ENCODE measurements around the gene MED16. TPM values are rescaled to one million over a fixed set of nuclear protein-coding genes. Genes with fewer than 3 reads are reported as not detected.

Gene MED16
- total and polyA plus RNA-seq, 2 of the 13 experiments (the other 11 are each of a cell fraction or from before 2014, with no cell fraction given): 13.3 to 14.8 TPM

DNA sequence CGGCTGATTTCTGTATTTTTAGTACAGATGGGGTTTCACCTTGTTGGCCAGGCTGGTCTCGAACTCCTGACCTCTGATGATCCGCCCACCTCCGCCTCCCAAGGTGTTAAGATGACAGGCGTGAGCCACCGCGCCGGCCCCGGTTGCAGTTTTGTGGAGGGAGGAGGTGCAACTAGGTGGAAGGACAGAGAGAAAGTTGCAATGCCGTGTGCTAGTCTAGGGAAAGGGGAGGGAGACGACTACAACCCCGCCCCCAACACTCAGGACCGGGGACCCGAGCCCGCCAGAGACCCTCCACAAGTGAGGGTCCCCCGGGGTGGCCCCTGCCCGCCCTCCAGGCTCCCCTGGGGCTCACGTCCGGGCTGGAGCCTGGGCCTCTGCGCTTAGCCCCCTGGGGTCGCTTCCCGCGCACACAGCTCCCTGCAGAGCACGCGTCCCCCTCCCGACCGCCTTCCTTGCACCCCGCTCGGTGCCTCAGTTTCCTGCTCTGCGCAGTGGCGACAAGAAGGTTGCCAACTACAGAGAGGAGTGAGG is 31.6 kb upstream of the MED16 start (continued):
- no peak; the same call in 1 of the 2 replicates for TF ChIP-seq ZIK1 (CRISPR knock-in tag; IDR thresholded peaks at IDR 0.05; ENCODE audit: borderline replicate concordance, low read depth)

DNA sequence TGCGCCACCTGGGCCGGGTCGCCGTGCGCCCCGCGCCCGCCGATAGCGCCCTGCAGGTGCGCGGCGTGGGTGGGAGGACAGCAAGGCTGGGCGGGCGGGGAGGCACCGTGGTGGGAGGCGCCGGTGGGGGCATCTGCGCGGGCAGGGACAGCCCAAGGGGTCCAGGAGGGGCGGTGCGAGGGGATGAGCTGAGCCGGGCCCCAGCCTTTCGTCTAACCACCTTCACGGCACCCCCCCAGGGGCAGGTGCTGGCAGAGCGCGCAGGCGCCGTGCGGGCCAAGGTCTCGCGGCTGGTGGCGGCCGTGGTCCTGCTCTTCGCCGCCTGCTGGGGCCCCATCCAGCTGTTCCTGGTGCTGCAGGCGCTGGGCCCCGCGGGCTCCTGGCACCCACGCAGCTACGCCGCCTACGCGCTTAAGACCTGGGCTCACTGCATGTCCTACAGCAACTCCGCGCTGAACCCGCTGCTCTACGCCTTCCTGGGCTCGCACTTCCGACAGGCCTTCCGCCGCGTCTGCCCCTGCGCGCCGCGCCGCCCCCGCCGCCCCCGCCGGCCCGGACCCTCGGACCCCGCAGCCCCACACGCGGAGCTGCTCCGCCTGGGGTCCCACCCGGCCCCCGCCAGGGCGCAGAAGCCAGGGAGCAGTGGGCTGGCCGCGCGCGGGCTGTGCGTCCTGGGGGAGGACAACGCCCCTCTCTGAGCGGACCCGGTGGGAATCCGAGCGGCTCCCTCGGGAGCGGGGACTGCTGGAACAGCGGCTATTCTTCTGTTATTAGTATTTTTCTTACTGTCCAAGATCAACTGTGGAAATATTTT is 27.3 kb upstream of the MED16 start:
- Histone ChIP-seq H3K9me3 (ENCODE audit: low read length) (no peaks in the 10 kb centered on the region), H3K36me3 (replicated peaks in 1 of 2; ENCODE audit: control insufficient read depth in 1 of 2, insufficient read depth in 2 of 2, low read length in 2 of 2) (no peaks in the 10 kb centered on the region; a peak in 1 of 5 replicates), H3K4me2 (ENCODE audit: low read depth, low read length) (no peak overlapping the region), H3K27me3 (ENCODE audit: control insufficient read depth in 1 of 2, insufficient read depth in 2 of 2, low read length in 2 of 2) (no peaks in the 10 kb centered on the region), H3K27ac (ENCODE audit: extremely low read length, insufficient read depth, low read length) (no peak overlapping the region), H4K20me1 (ENCODE audit: insufficient read depth, low read length) (no peaks in the 10 kb centered on the region), H2AFZ (ENCODE audit: low read length) (no peak overlapping the region), H3K4me3 (replicated peaks in 1 of 3; ENCODE audit: insufficient read depth in 1 of 3, low read depth in 2 of 3, low read length in 3 of 3) (no peak overlapping the region), H3K9ac (ENCODE audit: insufficient read depth, low read depth, low read length) (no peak overlapping the region), H3K79me2 (ENCODE audit: insufficient read depth, low read length) (peaks cover 10% of the 10 kb centered on the region), H3K4me1 (ENCODE audit: insufficient read depth, low read length) (peaks cover 25% of the 10 kb centered on the region)
- TF ChIP-seq, protein P1, sequence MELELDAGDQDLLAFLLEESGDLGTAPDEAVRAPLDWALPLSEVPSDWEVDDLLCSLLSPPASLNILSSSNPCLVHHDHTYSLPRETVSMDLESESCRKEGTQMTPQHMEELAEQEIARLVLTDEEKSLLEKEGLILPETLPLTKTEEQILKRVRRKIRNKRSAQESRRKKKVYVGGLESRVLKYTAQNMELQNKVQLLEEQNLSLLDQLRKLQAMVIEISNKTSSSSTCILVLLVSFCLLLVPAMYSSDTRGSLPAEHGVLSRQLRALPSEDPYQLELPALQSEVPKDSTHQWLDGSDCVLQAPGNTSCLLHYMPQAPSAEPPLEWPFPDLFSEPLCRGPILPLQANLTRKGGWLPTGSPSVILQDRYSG (CRISPR knock-in tag; IDR thresholded peaks at IDR 0.05): no peak
- TF ChIP-seq, protein P2, sequence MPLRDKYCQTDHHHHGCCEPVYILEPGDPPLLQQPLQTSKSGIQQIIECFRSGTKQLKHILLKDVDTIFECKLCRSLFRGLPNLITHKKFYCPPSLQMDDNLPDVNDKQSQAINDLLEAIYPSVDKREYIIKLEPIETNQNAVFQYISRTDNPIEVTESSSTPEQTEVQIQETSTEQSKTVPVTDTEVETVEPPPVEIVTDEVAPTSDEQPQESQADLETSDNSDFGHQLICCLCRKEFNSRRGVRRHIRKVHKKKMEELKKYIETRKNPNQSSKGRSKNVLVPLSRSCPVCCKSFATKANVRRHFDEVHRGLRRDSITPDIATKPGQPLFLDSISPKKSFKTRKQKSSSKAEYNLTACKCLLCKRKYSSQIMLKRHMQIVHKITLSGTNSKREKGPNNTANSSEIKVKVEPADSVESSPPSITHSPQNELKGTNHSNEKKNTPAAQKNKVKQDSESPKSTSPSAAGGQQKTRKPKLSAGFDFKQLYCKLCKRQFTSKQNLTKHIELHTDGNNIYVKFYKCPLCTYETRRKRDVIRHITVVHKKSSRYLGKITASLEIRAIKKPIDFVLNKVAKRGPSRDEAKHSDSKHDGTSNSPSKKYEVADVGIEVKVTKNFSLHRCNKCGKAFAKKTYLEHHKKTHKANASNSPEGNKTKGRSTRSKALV (CRISPR knock-in tag; IDR thresholded peaks at IDR 0.05): no peak
- TF ChIP-seq ZNF724P (CRISPR knock-in tag; IDR thresholded peaks at IDR 0.05; ENCODE audit: borderline replicate concordance) (no peak), ZNF768 (CRISPR knock-in tag; IDR thresholded peaks at IDR 0.05) (peak; percentile 93), HOXA3 (CRISPR knock-in tag; IDR thresholded peaks at IDR 0.05) (peak; percentile 21; the same call in 1 of the 2 replicates), HMG20B (CRISPR knock-in tag; conservative IDR thresholded peaks at IDR 0.05) (no peak), HNRNPH1 (optimal IDR thresholded peaks at IDR 0.05; ENCODE audit: low read depth, low read length) (no peak), TCF7 (IDR thresholded peaks at IDR 0.05; ENCODE audit: low read depth) (no peak), ZNF484 (CRISPR knock-in tag; IDR thresholded peaks at IDR 0.05; ENCODE audit: borderline replicate concordance, low read depth) (no peak)
- TF ChIP-seq, protein P3, sequence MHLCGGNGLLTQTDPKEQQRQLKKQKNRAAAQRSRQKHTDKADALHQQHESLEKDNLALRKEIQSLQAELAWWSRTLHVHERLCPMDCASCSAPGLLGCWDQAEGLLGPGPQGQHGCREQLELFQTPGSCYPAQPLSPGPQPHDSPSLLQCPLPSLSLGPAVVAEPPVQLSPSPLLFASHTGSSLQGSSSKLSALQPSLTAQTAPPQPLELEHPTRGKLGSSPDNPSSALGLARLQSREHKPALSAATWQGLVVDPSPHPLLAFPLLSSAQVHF (CRISPR knock-in tag; IDR thresholded peaks at IDR 0.05): no peak
- TF ChIP-seq, protein P4, sequence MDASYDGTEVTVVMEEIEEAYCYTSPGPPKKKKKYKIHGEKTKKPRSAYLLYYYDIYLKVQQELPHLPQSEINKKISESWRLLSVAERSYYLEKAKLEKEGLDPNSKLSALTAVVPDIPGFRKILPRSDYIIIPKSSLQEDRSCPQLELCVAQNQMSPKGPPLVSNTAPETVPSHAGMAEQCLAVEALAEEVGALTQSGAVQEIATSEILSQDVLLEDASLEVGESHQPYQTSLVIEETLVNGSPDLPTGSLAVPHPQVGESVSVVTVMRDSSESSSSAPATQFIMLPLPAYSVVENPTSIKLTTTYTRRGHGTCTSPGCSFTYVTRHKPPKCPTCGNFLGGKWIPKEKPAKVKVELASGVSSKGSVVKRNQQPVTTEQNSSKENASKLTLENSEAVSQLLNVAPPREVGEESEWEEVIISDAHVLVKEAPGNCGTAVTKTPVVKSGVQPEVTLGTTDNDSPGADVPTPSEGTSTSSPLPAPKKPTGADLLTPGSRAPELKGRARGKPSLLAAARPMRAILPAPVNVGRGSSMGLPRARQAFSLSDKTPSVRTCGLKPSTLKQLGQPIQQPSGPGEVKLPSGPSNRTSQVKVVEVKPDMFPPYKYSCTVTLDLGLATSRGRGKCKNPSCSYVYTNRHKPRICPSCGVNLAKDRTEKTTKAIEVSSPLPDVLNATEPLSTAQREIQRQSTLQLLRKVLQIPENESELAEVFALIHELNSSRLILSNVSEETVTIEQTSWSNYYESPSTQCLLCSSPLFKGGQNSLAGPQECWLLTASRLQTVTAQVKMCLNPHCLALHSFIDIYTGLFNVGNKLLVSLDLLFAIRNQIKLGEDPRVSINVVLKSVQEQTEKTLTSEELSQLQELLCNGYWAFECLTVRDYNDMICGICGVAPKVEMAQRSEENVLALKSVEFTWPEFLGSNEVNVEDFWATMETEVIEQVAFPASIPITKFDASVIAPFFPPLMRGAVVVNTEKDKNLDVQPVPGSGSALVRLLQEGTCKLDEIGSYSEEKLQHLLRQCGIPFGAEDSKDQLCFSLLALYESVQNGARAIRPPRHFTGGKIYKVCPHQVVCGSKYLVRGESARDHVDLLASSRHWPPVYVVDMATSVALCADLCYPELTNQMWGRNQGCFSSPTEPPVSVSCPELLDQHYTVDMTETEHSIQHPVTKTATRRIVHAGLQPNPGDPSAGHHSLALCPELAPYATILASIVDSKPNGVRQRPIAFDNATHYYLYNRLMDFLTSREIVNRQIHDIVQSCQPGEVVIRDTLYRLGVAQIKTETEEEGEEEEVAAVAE (CRISPR knock-in tag; IDR thresholded peaks at IDR 0.05; ENCODE audit: borderline replicate concordance): no peak
- no TSS peak for BruUV-seq (replicated peaks)
- intact Hi-C loops (cut with micrococcal nuclease; ENCODE audit: unreplicated experiment) (loop anchor here (10.0 kb wide), 1 partner anchor 255 kb away; the partner anchor contains the start of gene RNF126), in situ Hi-C loops (cut with HindIII; ENCODE audit: extremely low pct_ligation_motif_present, low pct_unique_long_range_greater_than_20kb) (loop anchor here (5.0 kb wide), 2 partner anchors 62 to 148 kb away; partner anchors contain the start of gene WDR18)
- FAIRE-seq: no peak
- ATAC-seq: no peak
- no peak for DNase-seq (ENCODE audit: low spot score)
- ChIA-PET CTCF (ENCODE audit: low intra/inter-chr PET ratio, low total read pairs) (interaction anchor here (3.1 kb wide), 1 partner anchor 63 kb away, joined by 78 read pairs; the partner anchor contains the start of gene WDR18), POLR2A (no interaction called here)
- 97% methylated on average over 50 of the region's 84 CpGs for WGBS (ENCODE audit: low lambda C conversion rate)
